ENCODE results near the gene RPL37. TPM values are rescaled to one million over a fixed set of nuclear protein-coding genes. Genes with fewer than 3 reads are reported as not detected.

Gene RPL37
- polyA plus RNA-seq, 1 donor from 2014 or later: 2,785 TPM

DNA sequence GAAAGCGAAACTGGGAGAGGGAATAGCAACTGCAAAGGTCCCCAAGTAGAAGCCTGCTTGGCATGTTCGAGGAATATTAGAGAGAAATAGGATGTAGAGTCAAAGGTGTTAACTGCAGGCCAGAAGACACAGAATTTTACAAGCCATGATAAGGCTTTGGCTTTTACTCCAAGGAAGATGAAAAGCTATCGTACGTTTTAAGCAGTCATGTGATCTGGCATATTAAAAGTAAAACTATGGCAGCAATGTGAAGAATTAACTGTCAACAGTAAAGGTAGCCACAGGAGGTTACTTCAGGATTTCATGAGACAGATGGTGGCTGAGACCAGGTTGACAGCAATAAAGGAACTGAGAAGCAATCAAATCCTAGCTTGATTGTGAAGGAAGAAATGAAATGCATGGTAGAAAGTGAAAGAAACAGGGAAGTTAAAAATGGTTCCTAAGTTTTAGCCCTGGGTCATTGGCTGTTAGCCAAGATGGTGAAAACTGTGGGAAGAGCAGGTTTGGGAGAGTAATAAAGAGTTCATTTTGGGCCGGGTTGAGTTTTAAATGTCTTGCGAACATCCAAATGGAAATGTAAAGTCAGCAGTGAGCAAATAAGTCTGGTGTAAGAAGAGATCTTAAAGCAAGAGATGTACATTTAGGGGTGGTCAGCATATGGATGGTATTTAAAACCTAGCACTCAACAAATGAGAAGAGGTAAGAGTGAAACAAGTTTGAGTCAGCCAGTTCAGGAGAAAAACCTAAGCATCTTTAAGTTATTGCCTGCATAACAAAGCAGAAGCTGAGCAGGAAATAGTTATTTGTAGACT is 59.0 kb downstream of the RPL37 start:
- peak overlapping the region in 1 of 3 donors; percentile 25 for H3K27ac Mint-ChIP-seq
- no peak overlapping the region for H3K4me3 Mint-ChIP-seq
- peaks cover 4 to 5% (median 4%) of the 10 kb centered on the region in 3 donors for H3K4me1 Mint-ChIP-seq
- no peaks in the 10 kb centered on the region for H3K9me3 Mint-ChIP-seq
- no peaks in the 10 kb centered on the region for H3K27me3 Mint-ChIP-seq
- H3K36me3 Mint-ChIP-seq: no peaks in the 10 kb centered on the region

Other genes with a start within 250 kb of the RPL37 start
- 24.9 TPM for gene PTGER4, start 155.3 kb downstream of the RPL37 start, polyA plus RNA-seq
- gene TTC33, start 79.3 kb downstream of the RPL37 start, polyA plus RNA-seq: 14.5 TPM
- 35.7 TPM for gene PRKAA1, start 36.8 kb downstream of the RPL37 start, polyA plus RNA-seq
- 0.93 TPM for gene CARD6, start 6.1 kb upstream of the RPL37 start, polyA plus RNA-seq
- gene C7, start 74.3 kb upstream of the RPL37 start, polyA plus RNA-seq: not detected
- gene MROH2B, start 236.1 kb upstream of the RPL37 start, polyA plus RNA-seq: not detected

All from IgD-negative memory B cell (primary cell).